T-helper 1 cell treated with Interleukin-12 subunit alpha and Interleukin-12 subunit beta and Interleukin-4 antibody, amounts not matched to agents 30 ng/mL and 1 ng/mL, for 36 hours (primary cell): ENCODE results near the gene GPANK1. TPM values are rescaled to one million over a fixed set of nuclear protein-coding genes. Genes with fewer than 3 reads are reported as not detected.
"Not testable (repeated sequence)": the region's sequence is repeated elsewhere in the genome, so short reads cannot be mapped to it uniquely, and the experiment has no call there.

ENCODE experiments used
- intact Hi-C: fragments of 100-400 bp; cut with micrococcal nuclease; formaldehyde crosslinking; loops from one replicate; pipeline ENCODE4 v1.15.1; 2024
- total RNA-seq: library from RNA; stranded (reverse); gene quantifications from 2 replicates; pipeline ENCODE4 v1.2.3, GENCODE V29; 2022

The GPANK1 gene
- total RNA-seq: 29.3 and 30.0 TPM in 2 replicates

DNA sequence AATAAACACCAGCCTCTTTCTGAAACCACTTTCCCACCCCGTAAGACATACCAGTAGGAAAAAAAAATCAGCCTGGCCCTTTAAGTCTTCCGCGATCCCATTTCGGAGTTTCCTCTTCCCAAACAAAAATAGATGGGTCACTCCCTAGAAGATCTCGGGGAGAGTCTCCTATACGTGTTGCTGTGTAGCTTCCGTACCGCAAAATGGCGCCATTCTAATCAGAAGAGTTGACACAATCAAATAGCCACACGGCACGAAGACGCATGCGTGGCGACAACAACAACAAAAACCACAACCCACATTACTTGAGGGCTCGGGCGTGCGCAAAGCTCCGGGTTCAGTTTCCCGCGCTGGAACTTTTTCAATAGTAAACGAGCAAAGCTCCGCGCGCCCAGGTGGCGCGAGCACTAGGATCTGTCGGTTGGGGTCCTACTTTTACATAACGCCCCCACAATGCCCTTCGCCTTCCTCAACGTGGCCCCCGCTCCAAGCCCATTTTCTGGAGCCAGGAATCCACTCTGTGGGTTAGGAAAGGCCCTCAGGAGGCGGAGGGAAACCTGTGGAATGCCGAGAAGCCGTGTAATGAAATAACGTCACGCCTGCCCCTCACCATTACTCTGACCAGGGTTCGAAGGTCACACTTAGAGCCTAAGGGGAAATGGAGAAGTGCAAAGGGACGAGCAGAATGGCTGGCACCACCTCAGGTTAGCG is at the start of gene GPANK1:
Gene GPANK1, minus strand, starts transcription at position 208 of the 711 bp plus-strand sequence. CDS start 519 bp downstream, outside the sequence.
- intact Hi-C loops: loop anchor here (1.0 to 10.0 kb wide), 20 partner anchors 13 to 1750 kb away; partner anchors contain the start of genes ABCF1, ABHD16A, AGPAT1 and ATF6B

DNA sequence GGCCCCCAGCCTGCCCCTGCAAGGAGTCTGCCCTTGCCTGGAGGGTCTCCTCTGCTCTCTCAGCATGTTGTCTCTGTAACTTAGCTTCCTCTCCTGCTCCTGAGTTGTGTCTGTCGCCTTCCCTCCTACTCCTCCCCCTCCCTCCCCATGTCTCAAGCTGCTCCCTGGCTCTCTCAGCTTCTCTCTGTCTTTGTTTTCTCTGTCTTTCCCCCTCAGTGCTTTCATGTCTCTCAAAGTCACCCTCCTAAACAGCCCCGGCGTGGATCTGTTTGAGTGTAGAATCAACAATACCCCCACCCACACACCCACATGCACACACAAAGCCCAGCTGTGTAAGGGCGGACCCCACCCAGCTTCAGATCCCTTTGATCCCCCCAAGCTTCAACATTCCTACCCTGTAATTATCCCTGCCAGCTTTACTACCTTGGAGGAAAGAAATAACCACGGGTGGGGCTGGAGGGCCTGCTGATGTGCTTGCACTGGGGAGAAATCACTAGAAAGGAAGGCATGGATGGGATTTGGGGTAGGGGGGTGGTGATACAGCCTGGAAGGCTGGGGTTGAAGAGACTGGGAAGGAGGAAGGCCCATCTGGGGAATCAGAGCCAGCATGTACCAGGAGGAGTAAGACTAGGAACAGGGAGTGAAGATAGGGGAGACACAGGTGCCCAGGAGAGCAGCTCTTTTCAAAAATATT is 49.3 kb upstream of the GPANK1 start:
- intact Hi-C loops: no loop called here

DNA sequence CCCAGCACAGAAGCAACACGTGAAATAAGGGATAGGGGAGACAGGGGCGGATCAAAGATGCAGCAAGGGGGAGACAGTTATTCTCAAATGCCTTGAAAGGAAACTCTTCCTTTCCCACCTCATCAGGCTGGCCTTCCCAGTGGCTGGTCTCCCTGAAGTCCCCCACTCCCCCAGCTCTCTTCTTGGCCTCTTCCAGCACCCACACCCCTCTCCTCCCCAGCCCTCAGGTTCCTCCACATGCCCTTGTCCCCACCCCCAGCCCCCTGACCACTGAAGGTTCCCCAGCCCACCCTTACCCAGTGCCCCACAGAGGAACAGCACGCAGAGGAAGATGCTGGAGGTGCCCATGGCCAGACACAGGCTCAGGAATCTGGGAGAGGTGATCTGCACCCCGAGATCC is 48.7 kb upstream of the GPANK1 start:
- intact Hi-C loops: no loop called here

DNA sequence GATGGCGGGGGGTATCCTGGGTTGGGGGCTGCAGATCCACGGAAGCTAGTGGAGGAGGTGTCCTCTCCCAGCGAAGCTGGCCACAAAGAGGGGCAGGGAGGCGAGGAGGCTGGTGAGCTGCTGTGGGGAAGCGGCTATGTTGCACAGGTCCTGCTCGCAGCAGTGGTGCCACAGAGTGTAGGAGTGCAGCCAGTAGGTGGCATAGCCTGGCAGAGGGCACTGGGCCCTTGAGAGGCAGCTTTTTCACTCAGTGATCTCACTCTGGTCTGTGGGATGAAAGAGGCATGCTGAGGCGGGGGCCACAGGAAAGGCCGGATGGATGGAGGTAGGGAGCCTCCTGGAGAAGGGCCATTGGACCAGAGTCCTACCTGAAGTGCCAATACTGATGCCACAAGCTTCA is 47.5 kb upstream of the GPANK1 start:
- intact Hi-C loops: no loop called here

DNA sequence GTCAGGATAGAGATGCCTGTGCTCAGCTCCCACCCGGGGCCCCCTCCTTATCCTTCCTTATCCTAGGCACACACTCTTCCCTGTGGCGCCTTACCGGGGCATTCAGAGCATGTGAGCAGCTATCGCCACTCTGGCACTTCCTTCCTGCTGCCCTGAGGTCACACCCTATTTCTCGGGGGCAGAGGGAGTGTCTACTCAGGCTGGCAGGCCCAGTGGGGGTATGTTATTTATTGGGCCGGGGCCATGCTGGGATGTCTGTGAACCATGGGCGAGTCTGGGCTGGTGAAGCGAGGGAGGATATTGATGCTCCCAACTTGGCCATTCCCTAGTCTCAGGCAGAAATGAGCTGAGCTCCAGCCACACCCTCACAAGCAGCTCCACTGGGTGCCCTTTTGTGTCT is 46.4 kb upstream of the GPANK1 start:
- intact Hi-C loops: no loop called here

DNA sequence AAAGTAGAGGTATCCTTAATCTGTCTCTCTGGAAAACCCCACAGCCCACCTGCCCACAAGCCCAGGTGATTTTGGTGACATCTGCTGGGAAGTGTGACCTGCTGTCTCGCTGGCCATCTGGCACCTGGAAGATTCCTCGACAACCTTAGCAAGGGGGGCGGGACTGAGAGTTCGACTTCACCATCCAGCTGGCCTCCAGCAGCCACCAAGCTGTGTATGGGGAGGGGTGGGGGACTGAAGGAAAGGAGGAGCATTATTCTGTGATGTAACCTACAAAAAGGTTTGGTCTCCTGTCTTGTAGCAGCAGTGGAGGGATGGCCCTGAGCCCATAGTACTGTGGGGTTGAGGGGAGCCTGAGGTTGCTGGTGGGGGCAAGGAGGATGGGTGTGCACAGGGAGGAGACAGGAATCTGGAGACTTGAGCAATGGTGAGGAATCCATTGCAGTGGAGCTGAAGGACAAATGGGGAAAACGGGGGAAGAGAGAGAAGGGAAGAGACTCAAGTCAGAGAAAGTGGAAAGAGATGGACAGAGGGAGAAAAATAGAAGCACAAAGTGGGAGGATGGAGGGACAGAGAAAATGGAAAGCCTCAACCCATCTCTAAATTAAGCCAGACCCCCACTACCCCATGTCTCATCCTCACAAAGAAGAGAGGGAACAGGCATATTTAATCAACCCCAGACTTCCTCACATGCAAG is 45.9 kb upstream of the GPANK1 start:
- intact Hi-C loops: no loop called here

DNA sequence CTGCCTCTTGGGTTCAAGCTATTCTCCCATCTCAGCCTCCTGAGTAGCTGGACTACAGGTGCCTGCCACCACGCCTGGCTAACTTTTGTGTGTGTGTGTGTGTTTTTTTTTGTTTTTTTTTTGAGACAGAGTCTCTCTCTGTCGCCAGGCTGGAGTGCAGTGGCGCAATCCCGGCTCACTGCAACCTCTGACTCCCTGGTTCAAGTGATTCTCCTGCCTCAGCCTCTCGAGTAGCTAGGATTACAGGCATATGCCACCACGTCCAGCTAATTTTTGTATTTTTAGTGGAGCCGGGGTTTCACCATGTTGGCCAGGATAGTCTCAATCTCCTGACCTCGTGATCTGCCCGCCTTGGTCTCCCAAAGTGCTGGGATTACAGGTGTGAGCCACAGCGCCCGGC is 44.4 kb upstream of the GPANK1 start:
- intact Hi-C loops: not testable (repeated sequence)

DNA sequence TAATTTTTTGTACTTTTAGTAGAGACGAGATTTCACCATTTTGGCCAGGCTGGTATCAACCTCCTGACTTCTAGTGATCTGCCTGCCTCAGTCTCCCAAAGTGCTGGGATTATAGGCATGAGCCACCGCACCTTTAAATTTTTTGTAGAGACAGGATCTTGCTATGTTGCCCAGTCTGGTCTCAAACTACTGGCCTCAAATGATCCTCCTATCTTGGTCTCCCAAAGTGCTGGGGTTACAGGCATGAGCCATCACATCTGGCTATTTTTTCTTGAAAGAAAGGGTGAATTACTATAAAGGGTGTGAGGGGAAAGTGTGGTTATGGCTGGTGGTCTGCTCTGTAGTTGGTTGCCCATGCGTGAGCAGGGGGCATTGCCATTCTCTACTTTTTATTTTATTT is 43.4 kb upstream of the GPANK1 start:
- intact Hi-C loops: no loop called here

DNA sequence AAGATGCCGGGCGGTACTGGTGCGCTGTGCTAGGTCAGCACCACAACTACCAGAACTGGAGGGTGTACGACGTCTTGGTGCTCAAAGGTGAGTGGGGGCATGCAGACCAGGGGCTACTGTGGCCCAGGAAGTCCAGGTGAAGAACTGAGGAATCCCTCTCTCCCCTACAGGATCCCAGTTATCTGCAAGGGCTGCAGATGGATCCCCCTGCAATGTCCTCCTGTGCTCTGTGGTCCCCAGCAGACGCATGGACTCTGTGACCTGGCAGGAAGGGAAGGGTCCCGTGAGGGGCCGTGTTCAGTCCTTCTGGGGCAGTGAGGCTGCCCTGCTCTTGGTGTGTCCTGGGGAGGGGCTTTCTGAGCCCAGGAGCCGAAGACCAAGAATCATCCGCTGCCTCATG is 42.9 kb upstream of the GPANK1 start:
- intact Hi-C loops: no loop called here

DNA sequence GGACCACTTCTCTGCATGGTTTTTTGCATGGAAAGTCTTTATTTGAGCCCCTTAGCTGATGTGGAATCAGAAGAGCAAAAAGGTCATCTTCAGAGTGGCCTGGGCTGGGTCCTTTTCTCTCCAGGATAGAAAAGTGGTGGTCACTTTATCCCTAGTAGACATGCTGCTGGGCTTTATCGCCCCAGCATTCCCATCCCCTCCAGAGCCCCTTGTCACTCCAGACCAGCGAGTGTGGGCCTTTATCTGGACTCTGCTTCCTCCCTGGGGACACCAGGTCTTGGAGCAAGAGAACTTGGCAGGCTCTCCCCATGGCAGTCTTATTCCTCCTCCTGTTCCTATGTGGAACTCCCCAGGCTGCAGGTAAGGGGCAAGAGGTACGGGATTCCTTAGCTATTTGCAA is 41.8 kb upstream of the GPANK1 start, which contains the start of gene LY6G6F:
Gene LY6G6F, plus strand, starts transcription at position 268 of the 400 bp plus-strand sequence. Its CDS starts 41 bp downstream, at position 309.
- intact Hi-C loops: no loop called here

DNA sequence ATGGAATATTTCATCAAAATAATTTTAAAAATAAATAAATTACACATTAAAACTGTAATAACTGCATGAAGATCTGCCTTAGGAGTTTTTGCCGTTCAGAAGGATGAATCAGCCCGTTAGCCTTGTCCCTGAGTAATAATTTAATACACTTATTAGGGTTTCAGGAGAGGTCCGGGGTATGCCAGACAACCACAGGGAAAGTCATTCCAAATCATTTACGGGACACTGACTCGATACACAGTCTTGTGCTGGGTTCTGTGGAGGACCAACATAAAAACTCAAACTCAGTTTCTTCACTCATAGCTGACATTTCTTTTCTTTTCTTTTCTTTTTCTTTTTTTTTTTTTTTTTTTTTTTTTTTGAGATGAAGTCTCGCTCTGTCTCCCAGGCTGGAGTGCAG is 41.1 kb upstream of the GPANK1 start:
- intact Hi-C loops: no loop called here

DNA sequence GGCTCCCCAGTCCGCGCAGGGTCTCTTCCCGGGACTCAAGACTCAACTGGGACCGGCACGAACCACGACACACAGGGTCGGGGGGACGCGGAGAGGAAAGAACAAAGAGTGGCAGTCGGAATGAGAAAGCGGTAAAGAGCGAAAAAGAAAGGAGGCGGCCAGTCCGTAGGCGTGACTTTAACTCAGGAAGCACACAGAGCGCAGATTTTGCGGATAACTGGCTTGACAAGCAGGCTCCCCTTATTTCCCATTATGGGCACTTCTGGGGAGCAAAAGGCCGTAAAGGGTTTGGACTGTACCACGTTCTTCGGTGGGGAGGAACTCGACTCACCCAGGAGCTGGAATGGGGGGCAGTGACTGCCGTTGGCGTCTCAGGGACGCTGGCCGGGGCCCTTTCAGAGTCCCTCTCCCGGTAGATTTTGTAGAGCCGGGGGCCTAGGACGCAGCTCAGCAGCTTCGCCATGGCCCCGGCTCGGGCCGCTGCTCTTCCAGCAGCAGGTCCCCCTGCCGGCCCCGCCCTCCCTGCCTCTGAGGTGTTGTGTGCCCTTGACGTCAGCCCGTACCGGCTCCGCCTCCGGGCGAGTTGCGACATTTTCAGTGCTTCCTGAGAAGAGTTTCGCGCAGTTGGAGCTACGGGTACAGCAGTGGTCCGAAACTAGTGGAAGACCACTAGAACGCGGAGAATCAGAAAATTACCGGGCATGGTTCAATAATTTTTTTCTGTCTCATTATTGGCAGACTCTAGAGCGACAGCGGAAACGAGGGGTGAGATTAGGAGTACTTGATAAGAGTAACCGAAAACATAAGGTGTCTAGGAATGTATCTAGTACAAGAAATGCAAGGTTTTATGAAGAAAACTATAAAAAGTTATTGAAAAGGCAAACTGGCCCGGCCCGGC is 38.3 kb upstream of the GPANK1 start, which contains the start of gene ABHD16A:
Gene ABHD16A, minus strand, starts transcription at position 506 of the 898 bp plus-strand sequence. Its CDS starts 43 bp downstream, at position 463.
- intact Hi-C loops: loop anchor here (1.0 to 2.0 kb wide), 15 partner anchors 22 to 474 kb away; partner anchors contain the start of genes AGPAT1, BAG6, DDAH2 and EHMT2

DNA sequence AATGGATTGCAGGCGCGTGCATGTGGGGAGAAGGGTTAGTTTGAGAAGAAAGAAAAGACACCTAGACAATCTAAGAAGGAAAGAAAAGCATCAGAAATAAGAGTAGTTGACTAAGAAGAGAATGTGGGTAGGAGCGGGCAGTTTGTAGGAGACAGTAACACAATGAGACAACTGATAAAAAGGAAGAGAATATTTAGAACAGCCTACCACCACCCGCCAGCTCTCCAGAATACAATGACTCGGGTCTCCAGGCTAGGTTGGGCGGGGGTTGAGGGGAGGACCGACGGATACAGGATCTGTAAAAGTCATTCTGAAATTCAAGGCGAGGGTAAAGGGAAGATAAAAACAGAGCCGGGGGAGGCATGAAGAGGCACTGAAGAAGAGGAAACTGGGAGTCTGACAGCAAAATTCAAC is 37.6 kb upstream of the GPANK1 start:
- intact Hi-C loops: loop anchor here (1.0 to 2.0 kb wide), 4 partner anchors 21 to 474 kb away; partner anchors contain the start of genes AGPAT1, LSM2 and LY6G5C

DNA sequence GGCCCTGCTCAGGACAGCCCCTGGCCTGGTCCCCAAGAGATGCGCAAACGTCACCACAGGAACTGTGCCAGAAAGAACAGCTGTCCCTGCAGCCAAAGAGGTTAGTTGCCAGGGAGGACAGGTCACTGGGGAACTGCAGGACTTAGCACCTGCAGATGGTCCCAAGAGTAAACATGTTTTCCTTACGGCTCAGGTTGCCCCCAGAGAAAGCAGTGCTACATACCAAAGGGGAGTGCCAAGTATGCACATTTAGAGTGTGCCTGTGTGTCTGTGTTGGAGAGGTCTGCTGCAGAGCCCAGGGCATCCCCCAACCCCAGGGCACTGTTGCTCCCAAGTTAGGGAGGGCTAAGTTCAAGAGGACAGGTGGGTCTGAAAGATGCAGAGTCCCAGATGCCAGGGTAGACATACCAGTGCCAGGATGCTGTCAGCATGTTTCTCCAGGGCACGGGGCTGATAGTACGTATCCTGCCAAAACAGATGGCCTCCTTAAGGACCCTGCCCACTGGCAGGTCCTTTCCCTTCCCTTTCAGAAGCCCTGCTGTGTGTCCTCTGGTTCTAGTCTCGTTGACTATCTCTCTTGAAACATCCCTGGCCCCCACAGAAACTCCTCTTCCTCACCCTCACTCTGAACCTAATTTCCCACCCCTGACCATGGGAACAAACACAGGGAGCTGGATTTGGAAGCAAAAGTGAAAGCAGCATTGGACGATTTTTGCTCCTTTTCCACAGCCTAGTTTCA is 37.0 kb upstream of the GPANK1 start:
- intact Hi-C loops: loop anchor here (1.0 to 2.0 kb wide), 4 partner anchors 21 to 475 kb away; partner anchors contain the start of genes AGPAT1, LSM2 and LY6G5C

DNA sequence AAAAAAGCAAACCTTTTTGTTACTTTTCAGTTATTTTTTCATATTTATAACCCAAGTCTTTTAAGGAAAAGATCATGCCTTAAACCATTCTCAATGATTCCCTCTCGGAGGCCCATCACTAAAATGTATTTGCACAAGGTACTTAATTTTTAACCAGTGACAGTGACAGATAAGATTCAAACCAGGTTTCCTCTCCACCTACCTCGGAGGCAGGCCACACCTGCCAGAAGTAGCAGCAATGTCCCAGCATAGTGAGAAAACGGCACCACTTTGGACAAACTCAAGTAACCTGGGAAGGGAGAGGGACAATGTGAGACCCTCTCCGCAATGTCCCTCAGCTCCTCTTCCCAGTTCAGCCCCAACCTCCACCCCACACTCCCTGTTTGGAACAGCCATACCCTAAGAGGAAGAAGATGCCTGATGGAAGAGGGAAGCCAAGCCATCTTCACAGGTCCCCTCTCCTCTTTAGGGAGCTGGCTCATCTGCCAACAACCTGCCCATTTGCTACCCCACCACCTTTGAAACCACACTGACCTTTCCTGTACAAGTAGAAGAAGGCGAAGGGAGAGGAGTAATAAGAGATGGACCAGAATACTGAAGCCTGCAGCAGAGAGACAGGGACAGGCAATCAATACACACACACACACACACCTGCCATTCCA is 36.1 kb upstream of the GPANK1 start:
- intact Hi-C loops: no loop called here

DNA sequence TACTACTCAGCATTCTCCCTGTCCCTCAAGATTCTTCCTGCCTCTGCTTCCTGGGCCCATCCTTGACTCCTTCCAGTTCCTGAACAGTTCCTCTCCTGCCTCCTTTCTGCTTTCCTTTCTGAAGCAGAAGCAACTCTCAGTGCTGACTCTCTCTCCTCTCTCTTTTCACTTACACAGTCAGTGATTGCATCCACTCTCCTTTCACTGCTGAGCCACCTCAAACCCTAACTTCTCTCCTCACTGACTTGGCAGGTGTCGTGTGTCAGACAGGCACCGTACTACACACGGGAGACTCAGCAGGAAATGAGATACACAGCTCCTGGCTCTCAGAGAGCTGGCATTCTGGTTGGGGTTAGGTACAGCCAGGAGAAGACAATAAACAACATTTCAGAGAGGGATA is 32.8 kb upstream of the GPANK1 start:
- intact Hi-C loops: no loop called here

DNA sequence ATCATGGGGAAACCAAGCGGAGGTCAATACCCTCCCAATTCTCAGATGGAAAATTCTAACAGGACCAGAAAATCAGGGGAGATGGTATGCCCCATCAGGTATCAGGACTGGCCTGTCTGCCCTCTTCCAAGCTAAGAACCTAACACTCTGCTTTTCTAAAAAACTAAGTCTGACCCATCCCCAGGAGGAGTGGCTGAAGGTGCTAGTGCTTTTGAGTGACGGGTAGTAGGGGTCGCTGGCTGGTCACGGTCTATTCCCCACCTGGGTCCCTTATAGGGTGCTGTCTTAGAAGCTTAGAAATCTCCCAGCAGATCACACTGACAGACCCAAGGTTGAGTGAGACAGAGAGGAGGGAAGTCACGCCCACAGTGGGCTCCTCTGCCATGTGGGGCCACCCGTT is 28.7 kb upstream of the GPANK1 start:
- intact Hi-C loops: no loop called here

DNA sequence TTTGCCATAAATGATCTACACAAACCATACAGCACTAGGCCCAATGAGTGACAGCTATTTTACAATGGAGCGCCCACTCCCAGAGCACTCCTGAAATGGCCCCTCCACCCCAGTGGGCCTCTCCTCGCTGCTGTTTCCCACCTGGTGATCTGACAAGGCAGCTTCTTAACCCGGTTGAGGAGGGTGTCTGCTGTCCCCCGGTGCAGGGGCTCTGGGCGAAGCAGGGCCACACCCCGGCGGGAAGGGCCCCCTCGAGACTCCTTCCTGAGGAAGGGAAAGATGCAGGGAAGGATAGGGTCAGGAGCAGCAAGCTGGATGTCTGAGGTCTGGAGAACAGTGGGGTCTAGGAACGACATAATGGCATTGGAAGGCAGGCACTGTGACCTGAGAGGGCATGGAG is 28.1 kb upstream of the GPANK1 start:
- intact Hi-C loops: no loop called here

DNA sequence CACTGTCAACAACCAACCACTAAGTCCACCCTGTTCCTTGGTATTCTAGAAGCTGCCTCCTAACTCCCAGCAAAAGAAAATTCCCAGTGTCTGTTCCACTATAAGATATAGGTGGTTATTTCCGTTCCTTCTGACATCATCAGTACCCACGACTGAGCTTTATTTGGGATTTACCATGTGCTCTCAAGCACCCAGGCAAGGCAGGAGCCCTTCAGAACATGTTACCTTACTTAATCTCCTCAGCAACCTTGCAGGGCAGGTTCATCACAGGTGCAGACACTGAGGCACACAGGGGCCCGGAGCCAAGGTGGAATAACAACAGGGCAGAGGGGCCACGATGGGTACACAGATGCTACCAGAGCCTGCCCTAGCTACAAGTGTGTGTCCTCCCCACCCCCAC is 27.6 kb upstream of the GPANK1 start:
- intact Hi-C loops: no loop called here
